Measurements from ENCODE around the gene SCGB2B2. TPM values are rescaled to one million over a fixed set of nuclear protein-coding genes. Genes with fewer than 3 reads are reported as not detected.

SCGB2B2 gene
- total and polyA plus RNA-seq, 8 donors, result 0.42 to 2.1 (median 0.85) TPM

DNA sequence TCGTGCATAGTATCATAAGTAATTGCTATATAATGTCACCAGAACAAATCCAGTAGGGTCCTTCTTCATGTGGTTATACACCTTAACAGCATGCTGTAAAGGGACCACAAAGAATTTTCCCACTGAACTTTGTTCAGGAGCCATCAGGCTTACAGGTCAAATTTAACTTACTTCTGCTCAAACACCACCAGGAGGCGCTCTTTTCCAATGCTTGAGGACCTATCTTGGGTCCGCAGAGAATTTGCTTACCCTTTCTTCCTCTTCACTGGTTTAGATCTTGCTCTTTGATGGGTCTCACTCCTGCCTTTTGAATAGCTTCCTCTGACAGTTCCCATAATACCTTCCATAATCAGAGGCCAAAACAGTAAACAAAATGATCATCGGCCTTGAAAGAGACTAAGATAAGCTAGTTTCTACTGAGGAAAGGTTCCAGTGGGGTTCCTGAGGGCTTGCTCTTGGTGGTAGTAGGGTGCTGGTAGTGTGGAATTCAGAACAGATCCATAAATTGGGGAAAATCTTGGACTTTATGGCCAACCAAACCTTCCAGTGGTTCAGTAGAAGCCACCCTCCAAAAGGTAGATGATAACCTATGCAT, 37.4 kb downstream of the SCGB2B2 start:
- H3K27ac ChIP-seq, result no peak overlapping the region
- no peaks in the 10 kb centered on the region for H3K36me3 ChIP-seq
- peak; percentile 37 to 80 (median 78) for TF ChIP-seq CTCF (IDR thresholded peaks at IDR 0.05)
- no peaks in the 10 kb centered on the region for H3K27me3 ChIP-seq
- peak; percentile 78 to 97 (median 86) for ATAC-seq
- intact Hi-C loops (cut with DNase I), result loop anchor here (5.0 to 10.0 kb wide), 2 partner anchors 73 to 75 kb away; no protein-coding TSS in a partner anchor
- H3K4me3 ChIP-seq, result no peak overlapping the region
- WGBS, 2 donors, result 12 to 15% methylated on average over 4 of the region's 4 CpGs
- peak; percentile 53 for FAIRE-seq
- H3K9me3 ChIP-seq, result no peaks in the 10 kb centered on the region
- no peaks in the 10 kb centered on the region for H3K4me1 ChIP-seq
- peak in 3 of 6 donors; percentile 42 to 70 (median 67) for DNase-seq

DNA sequence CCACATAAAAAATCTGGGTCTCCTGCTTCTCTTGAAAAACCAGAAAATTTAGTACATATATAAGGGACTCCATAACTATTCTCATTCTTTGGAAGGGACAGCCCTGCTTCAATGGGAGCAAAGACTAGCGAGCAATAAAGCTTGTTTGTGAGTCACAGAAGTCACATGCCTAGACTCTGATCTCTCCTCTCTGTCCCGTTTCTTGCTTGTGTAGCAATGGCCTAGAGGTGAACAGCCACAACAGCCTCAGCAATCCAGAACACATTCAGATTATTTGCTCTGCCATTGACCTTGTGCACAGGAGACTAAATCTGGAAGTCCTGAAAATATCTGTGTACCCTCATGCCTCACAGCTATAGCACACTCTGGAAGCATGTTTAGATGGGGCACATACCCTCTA, 43.2 kb downstream of the SCGB2B2 start:
- no peak overlapping the region for H3K4me3 ChIP-seq
- intact Hi-C loops (cut with DNase I), result no loop called here
- no peak overlapping the region for H3K27ac ChIP-seq
- H3K4me1 ChIP-seq, result no peaks in the 10 kb centered on the region
- no peaks in the 10 kb centered on the region for H3K36me3 ChIP-seq
- ATAC-seq, result no peak
- H3K27me3 ChIP-seq, result no peaks in the 10 kb centered on the region
- TF ChIP-seq CTCF (IDR thresholded peaks at IDR 0.05), result no peak
- FAIRE-seq, result no peak
- H3K9me3 ChIP-seq, result no peaks in the 10 kb centered on the region
- 89 to 93% methylated on average over 2 of the region's 2 CpGs for WGBS, 2 donors
- DNase-seq, result no peak

Other genes starting within 250 kb of the SCGB2B2 start
- gene UBA2, start 248.8 kb downstream of the SCGB2B2 start, total RNA-seq, result 10 to 100 TPM; 31.0 to 42.1 (median 37.5) TPM
- 10 to 100 TPM; 22.7 to 38.8 TPM for gene UBA2, start 248.8 kb downstream of the SCGB2B2 start, polyA plus RNA-seq
- 10 to 100 TPM in 1 of 6 donors, 1 to 10 TPM in 5; 3.4 to 11.3 (median 4.4) TPM for gene WTIP, start 195.4 kb downstream of the SCGB2B2 start, total RNA-seq
- 1 to 10 TPM; 3.9 to 4.9 TPM for gene WTIP, start 195.4 kb downstream of the SCGB2B2 start, polyA plus RNA-seq
- gene ZNF302, start 519 bp upstream of the SCGB2B2 start, total RNA-seq, result 10 to 100 TPM; 12.2 to 21.6 (median 13.7) TPM
- 10 to 100 TPM; 19.1 to 26.6 TPM for gene ZNF302, start 519 bp upstream of the SCGB2B2 start, polyA plus RNA-seq
- gene ZNF181, start 57.1 kb upstream of the SCGB2B2 start, total RNA-seq, result 10 to 100 TPM in 1 of 6 donors, 1 to 10 TPM in 5; 5.7 to 10.1 (median 7.5) TPM
- gene ZNF181, start 57.1 kb upstream of the SCGB2B2 start, polyA plus RNA-seq, result 10 to 100 TPM in 1 of 2 donors, 1 to 10 TPM in 1; 5.3 to 12.1 TPM
- 1 to 10 TPM; 2.2 to 5.2 (median 2.8) TPM for gene ZNF599, start 96.1 kb upstream of the SCGB2B2 start, total RNA-seq
- gene ZNF599, start 96.1 kb upstream of the SCGB2B2 start, polyA plus RNA-seq, result 1 to 10 TPM; 3.5 to 6.8 TPM
- 1 to 10 TPM; 1.1 to 3.1 (median 2.2) TPM for gene ZNF30, start 249.7 kb upstream of the SCGB2B2 start, total RNA-seq
- gene ZNF30, start 249.7 kb upstream of the SCGB2B2 start, polyA plus RNA-seq, result 1 to 10 TPM; 2.8 to 3.1 TPM

Measured in pancreas (tissue), 10 donors.